ENCODE results near the gene PIGO. TPM values are rescaled to one million over a fixed set of nuclear protein-coding genes. Genes with fewer than 3 reads are reported as not detected.
A peak's percentile ranks its signal among the peaks of the same experiment; 100 is the strongest.

The PIGO gene
- total RNA-seq, 1 donor from 2014 or later, result 25.2 TPM

DNA sequence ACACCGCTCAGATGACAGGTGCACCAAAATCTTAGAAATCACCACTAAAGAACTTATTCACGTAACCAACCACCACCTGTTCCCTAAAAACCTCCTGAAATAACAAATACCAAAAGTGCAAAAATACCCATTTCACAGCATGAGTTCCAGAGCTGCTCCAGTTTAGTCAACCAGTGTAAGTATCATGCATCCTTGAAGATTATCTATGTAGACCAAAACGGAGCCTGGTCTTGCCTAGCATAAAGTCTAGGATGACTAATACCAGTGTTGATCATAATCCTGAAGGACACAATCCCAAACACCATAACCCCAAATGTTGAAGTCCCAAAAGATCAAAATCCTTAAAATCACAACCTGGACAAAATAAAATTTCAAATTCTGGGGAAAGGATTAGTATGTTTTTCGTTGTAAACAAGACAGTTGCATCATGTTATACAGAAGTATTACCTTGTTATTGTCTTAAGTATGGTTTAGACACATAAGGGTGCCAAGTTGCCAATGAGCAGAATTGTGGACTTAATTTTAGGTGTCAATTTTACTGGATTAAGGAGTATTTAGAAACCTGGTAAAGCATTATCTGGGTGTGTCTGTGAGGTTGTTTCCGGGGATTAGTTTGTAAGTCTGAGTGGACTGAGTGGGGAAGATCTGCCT lies 42.1 kb downstream of the PIGO start:
- Histone ChIP-seq H3K4me3 (no peak overlapping the region), H3K4me1 (no peaks in the 10 kb centered on the region), H3K27ac (no peak overlapping the region), H3K27me3 (no peaks in the 10 kb centered on the region), H3K9me3 (no peaks in the 10 kb centered on the region), H3K36me3 (peaks cover 85% of the 10 kb centered on the region)
- DNase-seq, result no peak
- no peak for ATAC-seq
- intact Hi-C loops (cut with DNase I), result no loop called here
- TF ChIP-seq, protein P1, sequence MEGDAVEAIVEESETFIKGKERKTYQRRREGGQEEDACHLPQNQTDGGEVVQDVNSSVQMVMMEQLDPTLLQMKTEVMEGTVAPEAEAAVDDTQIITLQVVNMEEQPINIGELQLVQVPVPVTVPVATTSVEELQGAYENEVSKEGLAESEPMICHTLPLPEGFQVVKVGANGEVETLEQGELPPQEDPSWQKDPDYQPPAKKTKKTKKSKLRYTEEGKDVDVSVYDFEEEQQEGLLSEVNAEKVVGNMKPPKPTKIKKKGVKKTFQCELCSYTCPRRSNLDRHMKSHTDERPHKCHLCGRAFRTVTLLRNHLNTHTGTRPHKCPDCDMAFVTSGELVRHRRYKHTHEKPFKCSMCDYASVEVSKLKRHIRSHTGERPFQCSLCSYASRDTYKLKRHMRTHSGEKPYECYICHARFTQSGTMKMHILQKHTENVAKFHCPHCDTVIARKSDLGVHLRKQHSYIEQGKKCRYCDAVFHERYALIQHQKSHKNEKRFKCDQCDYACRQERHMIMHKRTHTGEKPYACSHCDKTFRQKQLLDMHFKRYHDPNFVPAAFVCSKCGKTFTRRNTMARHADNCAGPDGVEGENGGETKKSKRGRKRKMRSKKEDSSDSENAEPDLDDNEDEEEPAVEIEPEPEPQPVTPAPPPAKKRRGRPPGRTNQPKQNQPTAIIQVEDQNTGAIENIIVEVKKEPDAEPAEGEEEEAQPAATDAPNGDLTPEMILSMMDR (IDR thresholded peaks at IDR 0.05), result no peak

DNA sequence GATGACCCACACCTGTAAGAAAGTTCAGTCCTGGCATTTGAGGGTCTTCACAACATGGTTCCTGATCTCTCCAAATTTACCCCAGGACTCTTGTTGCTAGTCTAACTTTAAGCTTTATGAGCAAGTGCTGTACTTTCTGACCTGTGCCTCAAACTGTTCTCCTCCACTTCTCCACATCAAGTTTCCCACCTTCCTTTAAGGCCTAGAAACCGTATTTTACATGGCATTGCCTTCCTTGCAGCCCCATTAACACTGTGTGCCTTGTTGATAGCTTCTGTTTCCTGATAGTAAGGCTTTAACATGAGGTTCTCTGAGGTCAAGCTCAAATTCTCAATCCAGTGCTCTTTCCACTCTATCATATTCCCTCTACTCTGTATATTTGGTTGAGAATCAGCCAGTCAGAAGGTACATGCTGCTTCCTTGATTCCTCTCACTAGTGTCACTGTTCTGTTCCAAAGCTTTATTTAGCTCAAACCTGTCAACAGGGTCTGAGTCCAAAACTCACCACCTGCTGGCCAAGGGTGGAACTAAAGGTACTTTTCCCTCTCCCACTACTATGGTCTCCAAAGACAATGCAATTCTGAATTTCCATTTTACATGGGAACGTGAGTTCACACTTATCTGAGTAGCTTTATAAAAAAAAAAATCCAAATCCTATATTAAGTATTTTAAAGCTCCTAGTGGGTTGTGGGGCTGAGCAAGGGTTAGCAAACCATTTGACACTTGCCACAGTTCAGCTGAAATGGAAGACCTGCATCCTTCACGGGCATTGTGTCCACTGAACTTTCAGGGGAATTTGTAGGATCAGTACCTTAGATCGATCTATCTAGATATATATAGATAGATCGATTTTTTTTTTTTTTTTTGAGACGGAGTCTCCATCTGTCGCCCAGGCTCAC lies 45.1 kb downstream of the PIGO start:
- Histone ChIP-seq H3K36me3 (peaks cover 69% of the 10 kb centered on the region), H3K4me3 (no peak overlapping the region), H3K4me1 (no peaks in the 10 kb centered on the region), H3K9me3 (no peaks in the 10 kb centered on the region), H3K27ac (no peak overlapping the region), H3K27me3 (no peaks in the 10 kb centered on the region)
- TF ChIP-seq, protein P1 (IDR thresholded peaks at IDR 0.05), result peak; percentile 61
- ATAC-seq (peak; percentile 84), DNase-seq (no peak)
- intact Hi-C loops (cut with DNase I), result no loop called here

DNA sequence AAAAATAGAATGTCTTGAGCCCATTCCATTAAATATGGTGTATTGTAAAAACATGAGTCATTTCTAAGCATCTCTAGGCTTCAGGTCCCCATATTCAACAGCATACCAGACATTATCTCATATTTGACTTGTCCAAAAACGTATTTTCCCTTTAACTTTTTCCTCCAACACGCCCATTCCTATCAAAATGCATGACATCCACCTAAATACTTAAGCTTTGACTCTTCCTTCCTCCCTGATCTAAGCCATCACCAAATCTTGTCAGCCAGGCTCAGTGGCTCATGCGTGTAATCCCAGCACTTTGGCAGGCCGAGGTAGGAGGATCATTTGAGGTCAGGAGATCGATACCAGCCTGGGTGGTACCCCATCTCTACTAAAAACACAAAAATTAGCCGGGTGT lies 47.9 kb downstream of the PIGO start:
- H3K9me3 ChIP-seq, result no peaks in the 10 kb centered on the region
- peaks cover 53% of the 10 kb centered on the region for H3K36me3 ChIP-seq
- H3K4me3 ChIP-seq, result no peak overlapping the region
- intact Hi-C loops (cut with DNase I), result no loop called here
- ATAC-seq, result no peak
- H3K27me3 ChIP-seq, result no peaks in the 10 kb centered on the region
- H3K27ac ChIP-seq, result no peak overlapping the region
- DNase-seq, result no peak
- TF ChIP-seq, protein P1 (IDR thresholded peaks at IDR 0.05), result no peak
- no peaks in the 10 kb centered on the region for H3K4me1 ChIP-seq

DNA sequence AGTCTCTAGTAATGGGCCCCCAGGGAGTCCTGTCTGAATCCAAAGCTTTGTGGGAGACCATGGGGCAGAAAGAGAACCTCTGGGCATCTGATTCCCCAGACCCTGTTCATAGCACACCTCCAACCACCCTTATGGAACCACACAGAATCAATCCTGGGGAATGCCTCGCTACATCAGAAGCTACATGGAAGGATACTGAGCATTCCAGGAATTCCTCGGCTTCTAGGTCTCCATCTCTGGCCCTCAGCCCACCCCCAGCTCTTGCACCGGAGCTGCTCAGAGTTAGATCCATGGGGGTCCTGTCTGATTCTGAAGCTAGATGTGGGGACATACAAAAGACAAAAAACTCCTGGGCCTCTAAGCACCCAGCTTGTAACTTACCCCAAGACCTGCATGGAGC lies 52.3 kb downstream of the PIGO start:
- no peak for DNase-seq
- Histone ChIP-seq H3K27ac (no peak overlapping the region), H3K4me1 (no peaks in the 10 kb centered on the region), H3K4me3 (no peak overlapping the region), H3K9me3 (no peaks in the 10 kb centered on the region), H3K27me3 (no peaks in the 10 kb centered on the region), H3K36me3 (peaks cover 31% of the 10 kb centered on the region)
- TF ChIP-seq, protein P1 (IDR thresholded peaks at IDR 0.05), result no peak
- no peak for ATAC-seq
- intact Hi-C loops (cut with DNase I), result no loop called here

DNA sequence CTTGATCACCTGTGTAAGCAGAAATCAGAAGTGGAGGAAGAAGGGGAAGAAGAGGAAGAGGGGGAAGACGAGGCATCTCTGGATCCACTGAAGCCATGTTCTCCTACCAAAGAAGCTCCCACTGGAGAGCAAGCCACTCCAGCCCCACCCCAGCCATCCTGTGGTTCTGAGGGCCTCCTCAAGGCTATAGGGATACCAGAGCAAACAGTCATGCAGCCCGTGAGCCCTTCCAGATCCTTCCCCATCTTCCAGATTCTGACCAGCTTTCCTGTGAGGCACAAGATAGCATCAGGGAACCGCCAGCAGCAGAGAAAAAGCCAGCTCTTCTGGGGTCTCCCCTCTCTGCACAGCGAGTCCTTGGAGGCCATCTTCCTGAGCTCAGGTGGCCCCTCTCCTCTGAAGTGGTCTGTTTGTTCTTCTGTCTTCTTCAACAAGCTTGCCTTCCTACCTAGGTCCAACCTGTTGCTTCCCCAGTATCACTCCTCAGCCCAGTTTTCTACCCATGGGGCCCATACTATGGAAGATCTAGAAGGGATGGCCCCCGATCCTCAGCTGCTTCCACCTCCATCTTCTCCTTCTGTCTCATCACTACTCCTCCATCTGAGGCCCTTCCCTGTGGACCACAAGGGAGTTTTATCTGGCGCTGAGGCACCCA lies 53.4 kb downstream of the PIGO start:
- peaks cover 25% of the 10 kb centered on the region for H3K36me3 ChIP-seq
- no peak overlapping the region for H3K4me3 ChIP-seq
- intact Hi-C loops (cut with DNase I), result no loop called here
- no peaks in the 10 kb centered on the region for H3K9me3 ChIP-seq
- TF ChIP-seq, protein P1 (IDR thresholded peaks at IDR 0.05), result no peak
- H3K27me3 ChIP-seq, result no peaks in the 10 kb centered on the region
- H3K27ac ChIP-seq, result no peak overlapping the region
- no peaks in the 10 kb centered on the region for H3K4me1 ChIP-seq
- ATAC-seq, result no peak
- no peak for DNase-seq
